ENCODE data around the gene PNPLA2. TPM values are rescaled to one million over a fixed set of nuclear protein-coding genes. Genes with fewer than 3 reads are reported as not detected.
A peak's percentile ranks its signal among the peaks of the same experiment; 100 is the strongest.

Gene PNPLA2
- 16.2 and 33.9 TPM in 2 replicates for total RNA-seq
- polyA plus RNA-seq = 16.2 and 17.0 TPM in 2 replicates
- polyA plus RNA-seq (2012) = 65.5 and 80.5 TPM in 2 replicates
- 108 and 136 TPM in 2 replicates for polyA minus RNA-seq (ENCODE audit: low replicate concordance)

- DNase-seq (ENCODE audit: low read depth in 2 of 2) = peak in 1 of 2 donors; percentile 56
- no peaks in the 10 kb centered on the region for H3K9me3 ChIP-seq (ENCODE audit: control insufficient read depth, insufficient read depth, low read depth, low read length)
Measured at GRCh38 chr11:818396-819128, at the start of gene PNPLA2. PNPLA2 (plus strand) TSS chr11:818914; CDS start chr11:819719, 805 bp downstream.

GRCh38 chr11:769887-770641, 48.6 kb upstream of the PNPLA2 start:
- no peaks in the 10 kb centered on the region for H4K20me1 ChIP-seq (ENCODE audit: control insufficient read depth, extremely low read depth, insufficient read depth, low read length)
- H3K36me3 ChIP-seq (ENCODE audit: control insufficient read depth, insufficient read depth, low read length) = peaks cover 41% of the 10 kb centered on the region
- no peak overlapping the region for H2AFZ ChIP-seq (ENCODE audit: low read length)
- H3K9ac ChIP-seq (ENCODE audit: insufficient read depth, low read length) = no peak overlapping the region
- H3K4me1 ChIP-seq (ENCODE audit: control insufficient read depth, extremely low read depth, insufficient read depth, low read length) = no peaks in the 10 kb centered on the region
- H3K4me2 ChIP-seq (ENCODE audit: extremely low read depth, insufficient read depth, low read length) = no peak overlapping the region
- no peak for DNase-seq (ENCODE audit: low read depth in 2 of 2)
- H3K27ac ChIP-seq (ENCODE audit: insufficient read depth, low read length) = no peak overlapping the region
- H3K27me3 ChIP-seq (ENCODE audit: control insufficient read depth, insufficient read depth, low read length) = no peaks in the 10 kb centered on the region
- no peaks in the 10 kb centered on the region for H3K9me3 ChIP-seq (ENCODE audit: control insufficient read depth, insufficient read depth, low read depth, low read length)
- H3K4me3 ChIP-seq (replicated peaks in 1 of 4; ENCODE audit: control extremely low read depth in 1 of 4, insufficient read depth in 1 of 4, low read depth in 3 of 4, low read length in 4 of 4) = no peak overlapping the region
- peaks cover 38% of the 10 kb centered on the region for H3K79me2 ChIP-seq (ENCODE audit: control insufficient read depth, insufficient read depth, low read length)
- no peak for TF ChIP-seq EZH2 (IDR thresholded peaks at IDR 0.05; ENCODE audit: low read length, missing control alignments)
- no peak for TF ChIP-seq CTCF (conservative IDR thresholded peaks at IDR 0.05 in 1 of 2, IDR thresholded peaks at IDR 0.05 in 1 of 2; ENCODE audit: low read depth in 1 of 2, low read length in 2 of 2)

More at GRCh38 chr11:818396-819128, at the start of gene PNPLA2:
- TF ChIP-seq CTCF (conservative IDR thresholded peaks at IDR 0.05 in 1 of 2, IDR thresholded peaks at IDR 0.05 in 1 of 2; ENCODE audit: low read depth in 1 of 2, low read length in 2 of 2) (no peak), EZH2 (IDR thresholded peaks at IDR 0.05; ENCODE audit: low read length, missing control alignments) (no peak)
- Histone ChIP-seq H3K4me3 (replicated peaks in 1 of 4; ENCODE audit: control extremely low read depth in 1 of 4, insufficient read depth in 1 of 4, low read depth in 3 of 4, low read length in 4 of 4) (peak within 1 kb of the TSS; percentile 46 to 81 (median 66)), H3K9ac (ENCODE audit: insufficient read depth, low read length) (peak within 1 kb of the TSS; percentile 90), H3K36me3 (ENCODE audit: control insufficient read depth, insufficient read depth, low read length) (peaks cover 10% of the 10 kb centered on the region), H3K27ac (ENCODE audit: insufficient read depth, low read length) (peak within 1 kb of the TSS; percentile 82), H4K20me1 (ENCODE audit: control insufficient read depth, extremely low read depth, insufficient read depth, low read length) (no peaks in the 10 kb centered on the region), H3K27me3 (ENCODE audit: control insufficient read depth, insufficient read depth, low read length) (no peaks in the 10 kb centered on the region), H3K4me2 (ENCODE audit: extremely low read depth, insufficient read depth, low read length) (peak within 1 kb of the TSS; percentile 82), H2AFZ (ENCODE audit: low read length) (peak within 1 kb of the TSS; percentile 46), H3K4me1 (ENCODE audit: control insufficient read depth, extremely low read depth, insufficient read depth, low read length) (peaks cover 20% of the 10 kb centered on the region), H3K79me2 (ENCODE audit: control insufficient read depth, insufficient read depth, low read length) (peaks cover 16% of the 10 kb centered on the region)
